HG02759 (cell line): ENCODE data around the gene BICRAL.
"Not testable (repeated sequence)": the region's sequence is repeated elsewhere in the genome, so short reads cannot be mapped to it uniquely, and the experiment has no call there.

Source experiments
- ATAC-seq: cut with Tn5 transposase; IDR thresholded peaks from one replicate; pipeline ENCODE4 v1.9.1; 2021; ENCODE audit warnings: mild to moderate bottlenecking, moderate library complexity; ENCODE audit not compliant: unreplicated experiment

BICRAL gene, protein sequence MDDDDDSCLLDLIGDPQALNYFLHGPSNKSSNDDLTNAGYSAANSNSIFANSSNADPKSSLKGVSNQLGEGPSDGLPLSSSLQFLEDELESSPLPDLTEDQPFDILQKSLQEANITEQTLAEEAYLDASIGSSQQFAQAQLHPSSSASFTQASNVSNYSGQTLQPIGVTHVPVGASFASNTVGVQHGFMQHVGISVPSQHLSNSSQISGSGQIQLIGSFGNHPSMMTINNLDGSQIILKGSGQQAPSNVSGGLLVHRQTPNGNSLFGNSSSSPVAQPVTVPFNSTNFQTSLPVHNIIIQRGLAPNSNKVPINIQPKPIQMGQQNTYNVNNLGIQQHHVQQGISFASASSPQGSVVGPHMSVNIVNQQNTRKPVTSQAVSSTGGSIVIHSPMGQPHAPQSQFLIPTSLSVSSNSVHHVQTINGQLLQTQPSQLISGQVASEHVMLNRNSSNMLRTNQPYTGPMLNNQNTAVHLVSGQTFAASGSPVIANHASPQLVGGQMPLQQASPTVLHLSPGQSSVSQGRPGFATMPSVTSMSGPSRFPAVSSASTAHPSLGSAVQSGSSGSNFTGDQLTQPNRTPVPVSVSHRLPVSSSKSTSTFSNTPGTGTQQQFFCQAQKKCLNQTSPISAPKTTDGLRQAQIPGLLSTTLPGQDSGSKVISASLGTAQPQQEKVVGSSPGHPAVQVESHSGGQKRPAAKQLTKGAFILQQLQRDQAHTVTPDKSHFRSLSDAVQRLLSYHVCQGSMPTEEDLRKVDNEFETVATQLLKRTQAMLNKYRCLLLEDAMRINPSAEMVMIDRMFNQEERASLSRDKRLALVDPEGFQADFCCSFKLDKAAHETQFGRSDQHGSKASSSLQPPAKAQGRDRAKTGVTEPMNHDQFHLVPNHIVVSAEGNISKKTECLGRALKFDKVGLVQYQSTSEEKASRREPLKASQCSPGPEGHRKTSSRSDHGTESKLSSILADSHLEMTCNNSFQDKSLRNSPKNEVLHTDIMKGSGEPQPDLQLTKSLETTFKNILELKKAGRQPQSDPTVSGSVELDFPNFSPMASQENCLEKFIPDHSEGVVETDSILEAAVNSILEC

DNA sequence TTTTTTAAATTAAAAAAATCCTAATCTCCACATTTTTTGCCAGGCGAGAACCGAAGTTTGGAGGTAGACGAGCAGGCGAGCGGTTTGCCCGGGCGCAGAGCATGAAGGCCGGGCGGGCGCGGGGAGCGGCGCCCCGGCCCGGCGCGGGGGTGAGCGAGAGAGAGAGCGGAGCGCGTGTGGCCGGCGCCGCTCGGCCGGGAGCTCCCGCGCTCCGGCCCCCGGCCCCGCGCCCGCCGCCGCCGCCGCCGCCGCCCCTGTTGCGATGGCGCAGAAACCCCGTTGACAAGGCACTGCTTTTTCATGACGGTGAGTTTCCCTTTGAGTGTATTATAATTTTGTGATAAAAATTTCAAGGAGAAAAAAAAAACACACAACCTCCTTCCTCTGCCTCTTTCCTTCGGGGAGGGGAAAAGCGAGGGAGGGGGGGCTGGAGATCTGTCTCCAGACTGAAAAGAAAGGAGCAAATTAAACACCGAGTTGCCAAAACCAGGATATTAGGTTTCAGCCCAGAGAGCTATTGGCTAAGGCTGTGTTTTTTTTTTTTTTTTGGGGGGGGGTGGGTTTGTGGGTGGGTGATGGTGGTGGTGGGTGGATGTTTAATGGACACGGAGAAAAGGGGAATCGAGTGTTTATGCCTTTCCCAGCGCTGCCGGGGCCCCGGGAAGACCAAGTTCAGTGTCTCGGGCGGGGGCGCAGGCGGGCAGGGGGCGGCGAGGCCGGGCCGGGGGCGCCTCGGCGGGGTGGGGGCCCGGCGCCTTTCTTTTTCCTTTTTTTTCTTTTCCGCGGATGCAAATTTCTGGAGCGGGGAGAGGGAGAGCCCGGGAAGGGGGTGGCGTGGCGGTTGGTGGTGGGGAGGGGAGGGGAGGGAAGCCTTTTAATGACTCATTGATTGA lies at the start of gene BICRAL:
TSS of gene BICRAL (plus strand) at position 257 of the 893 bp plus-strand sequence. CDS start 39,971 bp downstream, outside the sequence.
- ATAC-seq, result no peak

DNA sequence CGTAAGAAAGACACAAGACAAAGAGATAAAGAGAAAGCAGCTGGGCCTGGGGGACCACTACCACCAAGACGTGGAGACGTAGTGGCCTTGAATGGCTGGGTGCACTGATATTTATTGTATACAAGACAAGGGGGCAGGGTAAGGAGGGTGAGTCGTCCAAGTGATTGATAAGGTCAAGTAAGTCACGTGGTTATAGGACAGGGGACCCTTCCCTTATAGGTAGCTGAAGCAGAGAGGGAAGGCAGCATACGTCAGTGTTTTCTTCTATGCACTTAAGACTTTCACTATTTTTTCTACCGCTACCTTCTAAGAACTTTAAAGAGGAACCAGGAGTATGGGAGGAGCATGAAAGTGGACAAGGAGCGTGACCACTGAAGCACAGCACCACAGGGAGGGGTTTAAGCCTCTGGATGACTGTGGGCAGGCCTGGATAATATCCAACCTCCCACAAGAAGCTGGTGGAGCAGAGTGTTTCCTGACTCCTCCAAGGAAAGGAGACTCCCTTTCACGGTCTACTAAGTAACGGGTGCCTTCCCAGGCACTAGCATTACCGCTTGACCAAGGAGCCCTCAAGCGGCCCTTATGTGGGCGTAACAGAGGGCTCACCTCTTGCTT lies 47.9 kb upstream of the BICRAL start:
- ATAC-seq, result not testable (repeated sequence)

DNA sequence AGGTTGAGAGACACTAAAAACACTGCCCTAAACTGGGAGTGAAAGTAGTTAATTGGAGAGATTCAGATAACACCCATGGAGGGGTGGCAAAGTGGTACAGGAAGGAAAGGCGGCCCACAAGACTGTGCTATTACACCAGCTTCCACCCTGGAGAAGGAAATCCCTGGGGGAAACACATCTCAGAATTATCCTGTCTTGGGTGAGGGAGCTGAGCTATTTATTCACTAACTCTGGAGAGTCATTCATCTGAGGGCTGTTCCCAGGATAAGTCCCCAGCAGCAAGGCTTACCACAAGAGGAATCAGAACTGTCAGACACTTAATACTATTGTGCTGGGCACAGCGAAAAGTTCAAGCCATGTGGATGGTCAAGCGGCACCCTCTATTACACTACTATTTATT lies 45.9 kb upstream of the BICRAL start:
- ATAC-seq, result no peak

DNA sequence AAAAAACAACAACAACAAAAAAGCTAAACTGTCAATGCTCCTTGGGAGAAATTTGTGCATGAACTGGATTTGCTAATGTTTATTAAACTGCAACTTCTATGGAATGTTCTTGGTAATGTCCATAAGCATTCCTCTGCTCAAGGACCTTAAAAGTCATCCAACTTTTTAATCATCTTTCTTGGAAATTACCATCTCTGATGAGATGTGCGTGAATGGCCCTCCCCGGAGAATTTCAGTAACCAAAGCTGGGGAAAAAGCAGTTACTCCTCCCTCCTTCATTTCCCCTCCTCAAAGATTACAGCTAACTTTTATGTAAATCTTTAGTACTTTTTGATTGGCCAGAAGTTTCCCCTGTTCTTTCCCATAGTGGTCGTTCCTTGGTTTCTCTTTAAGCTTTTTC lies 41.1 kb upstream of the BICRAL start:
- ATAC-seq, result no peak

DNA sequence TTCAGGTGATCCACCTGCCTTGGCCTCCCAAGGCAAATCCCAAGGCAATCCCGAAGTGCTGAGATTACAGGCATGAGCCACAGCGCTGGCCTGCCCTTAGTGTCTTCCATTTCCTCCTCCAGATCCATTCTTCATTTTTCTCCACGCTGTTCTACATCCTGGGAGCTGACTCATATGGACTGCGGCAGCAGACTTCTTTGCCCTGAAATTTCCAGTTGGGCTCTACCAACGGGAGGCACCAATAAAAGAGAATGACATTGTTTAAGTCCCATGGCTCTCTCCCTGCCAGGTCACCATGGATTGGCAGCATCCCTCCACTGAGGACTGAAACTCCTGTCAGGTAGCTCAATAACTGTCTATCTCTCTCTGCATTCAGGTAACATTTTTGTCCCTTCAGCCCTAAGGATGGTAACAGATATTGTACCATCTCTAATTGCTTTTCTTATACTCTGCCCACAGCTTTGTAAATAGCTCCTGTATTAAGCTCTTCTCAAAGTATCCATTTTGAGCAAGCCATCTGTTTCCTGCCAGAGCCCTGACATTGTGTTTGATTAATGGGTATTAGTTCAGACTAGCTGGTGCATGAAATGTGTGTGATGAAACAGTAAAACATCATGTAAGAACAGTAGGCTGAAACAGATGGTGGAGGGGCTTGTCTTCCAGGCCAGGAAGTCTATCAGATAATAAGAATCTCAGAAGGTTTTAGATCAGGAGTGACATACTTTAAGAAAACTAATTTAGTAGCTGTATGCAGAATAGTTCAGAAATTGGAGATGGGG lies 39.5 kb upstream of the BICRAL start:
- ATAC-seq, result no peak

DNA sequence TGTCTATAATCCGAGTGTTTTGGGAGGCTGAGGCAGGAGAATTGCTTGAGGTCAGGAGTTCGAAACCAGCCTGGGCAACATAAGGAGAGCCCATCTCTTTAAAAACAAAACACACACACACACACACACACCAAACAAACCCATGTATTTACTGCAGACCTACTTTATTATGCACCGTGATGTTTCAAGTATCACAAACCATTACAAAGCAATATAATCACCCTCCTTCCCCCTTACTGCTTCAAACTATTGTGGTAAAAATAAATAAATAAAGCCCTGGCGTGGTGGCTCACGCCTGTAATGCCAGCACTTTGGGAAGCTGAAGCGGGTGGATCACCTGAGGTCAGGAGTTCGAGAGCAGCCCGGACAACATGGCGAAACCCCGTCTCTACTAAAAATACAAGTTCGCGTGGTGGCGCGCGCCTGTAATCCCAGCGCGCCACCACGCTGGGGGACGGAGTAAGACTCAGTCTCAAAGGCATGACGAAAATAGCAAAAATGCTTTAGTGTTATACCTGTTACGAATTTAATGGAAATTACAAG lies 37.4 kb upstream of the BICRAL start:
- ATAC-seq, result no peak

DNA sequence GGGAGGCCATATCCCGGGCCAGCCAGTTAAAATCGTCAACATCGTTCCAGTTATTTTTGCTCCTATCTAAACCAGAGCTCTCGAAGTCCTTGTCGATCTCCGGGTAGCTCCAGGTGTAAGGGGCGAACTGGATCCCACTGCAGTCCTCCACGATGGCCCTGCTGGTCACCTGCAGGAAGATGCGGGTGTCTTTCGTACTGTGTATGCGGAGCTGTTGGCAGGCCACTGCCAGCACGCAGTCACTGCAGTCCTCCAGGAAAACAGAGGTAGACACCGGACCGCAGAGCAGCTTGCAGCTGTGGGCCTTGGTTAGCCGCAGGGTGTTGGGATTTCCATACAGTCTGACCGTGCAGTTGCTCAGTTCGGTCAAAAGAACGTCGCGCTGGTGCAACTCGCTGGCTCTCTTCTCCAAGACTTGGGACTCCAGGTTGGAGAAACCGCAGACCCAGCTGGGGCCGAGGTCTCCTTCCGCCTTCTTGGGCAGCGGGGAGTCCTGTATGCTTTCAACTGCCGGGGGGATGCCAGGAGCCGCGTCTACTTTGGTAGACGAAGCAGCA lies 36.7 kb upstream of the BICRAL start:
- ATAC-seq, result no peak

DNA sequence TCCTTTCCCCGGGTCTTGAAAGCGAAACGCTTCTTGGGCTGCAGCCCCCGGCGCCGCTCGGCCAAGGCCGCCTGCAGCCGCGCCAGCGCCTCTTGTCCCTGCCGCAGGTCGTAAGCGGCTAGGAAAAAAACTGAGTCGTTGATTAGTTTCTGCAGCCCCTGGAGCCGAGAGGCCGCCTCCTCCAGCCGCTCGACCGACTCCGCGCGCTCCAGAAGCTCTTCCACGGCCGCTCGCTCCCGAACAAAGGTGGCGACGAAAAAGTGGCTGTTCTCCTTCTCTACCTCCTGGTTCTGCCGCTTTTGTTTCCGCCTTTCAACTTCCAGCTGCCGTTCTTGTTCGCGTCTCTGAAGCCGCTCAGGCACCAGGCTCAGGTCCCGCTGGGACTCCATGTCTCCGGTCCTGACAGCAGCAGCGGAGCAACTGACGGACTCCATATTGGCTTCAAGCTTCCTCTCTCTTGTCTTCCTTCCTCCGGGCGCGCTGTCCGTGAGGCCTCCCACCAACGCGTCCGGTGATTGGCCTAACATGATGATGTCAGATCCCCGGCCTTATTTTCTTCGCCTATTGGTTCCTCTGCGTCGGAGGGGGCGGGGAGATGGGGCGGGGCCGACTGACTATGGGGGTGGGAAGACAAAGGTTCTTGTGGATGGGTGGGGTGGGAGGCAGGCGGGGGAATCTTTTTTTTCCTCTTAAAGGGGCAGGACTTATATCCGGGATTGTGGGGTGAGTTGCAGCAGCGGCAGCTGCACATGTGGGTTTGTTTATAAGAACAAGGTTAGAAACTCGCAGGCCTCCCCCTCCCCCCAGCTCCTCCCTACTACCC lies 36.0 kb upstream of the BICRAL start, which contains the start of gene TBCC:
TSS of gene TBCC (minus strand) at position 464 of the 823 bp plus-strand sequence. CDS start at position 434, 30 bp downstream.
- peak; percentile 75 for ATAC-seq

DNA sequence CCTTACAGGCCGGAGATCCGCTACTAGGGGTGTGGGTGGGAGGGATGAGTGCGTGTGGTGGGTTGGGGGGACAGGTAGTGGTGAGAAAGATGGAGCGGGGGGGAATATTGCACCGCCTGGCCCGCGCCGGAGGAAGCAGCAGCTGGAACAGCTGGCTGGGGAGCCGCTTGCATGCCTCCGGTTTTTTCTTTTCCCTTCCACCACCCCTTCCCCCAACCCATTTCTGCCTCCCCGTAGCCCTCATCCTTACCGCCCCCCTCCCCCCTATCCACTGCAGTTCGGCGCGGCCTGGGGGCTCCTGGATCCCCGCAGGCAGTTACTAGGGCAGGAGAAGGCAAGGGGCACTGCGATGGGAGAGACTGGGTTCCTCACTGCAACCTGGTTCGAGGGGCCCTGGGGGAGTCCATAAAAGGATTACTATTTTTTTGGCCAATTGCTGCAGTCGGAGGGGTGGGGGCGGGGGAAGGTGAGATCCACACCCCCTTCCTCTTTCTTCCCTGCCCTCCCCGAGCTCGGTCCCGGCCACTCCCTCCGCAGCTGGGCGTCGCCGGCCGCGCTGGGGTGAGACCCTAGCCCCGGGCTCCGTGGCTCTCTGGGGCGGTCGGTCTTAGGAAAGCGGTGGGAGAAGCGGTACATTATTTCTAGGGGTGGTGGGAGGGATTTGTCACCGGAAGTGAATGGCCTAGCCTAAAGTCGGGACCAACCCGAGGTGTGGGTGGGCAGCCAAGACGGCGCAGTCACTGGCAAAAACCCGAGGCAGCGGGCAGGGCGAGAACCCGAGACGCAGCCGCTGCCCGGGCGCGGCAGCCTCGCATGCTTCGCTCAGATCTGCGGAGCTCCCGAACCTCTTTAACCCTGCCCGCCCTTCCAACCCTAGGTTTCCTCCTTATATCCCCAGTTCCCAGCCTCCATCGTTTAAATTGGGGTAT lies 35.1 kb upstream of the BICRAL start:
- ATAC-seq, result peak; percentile 67

DNA sequence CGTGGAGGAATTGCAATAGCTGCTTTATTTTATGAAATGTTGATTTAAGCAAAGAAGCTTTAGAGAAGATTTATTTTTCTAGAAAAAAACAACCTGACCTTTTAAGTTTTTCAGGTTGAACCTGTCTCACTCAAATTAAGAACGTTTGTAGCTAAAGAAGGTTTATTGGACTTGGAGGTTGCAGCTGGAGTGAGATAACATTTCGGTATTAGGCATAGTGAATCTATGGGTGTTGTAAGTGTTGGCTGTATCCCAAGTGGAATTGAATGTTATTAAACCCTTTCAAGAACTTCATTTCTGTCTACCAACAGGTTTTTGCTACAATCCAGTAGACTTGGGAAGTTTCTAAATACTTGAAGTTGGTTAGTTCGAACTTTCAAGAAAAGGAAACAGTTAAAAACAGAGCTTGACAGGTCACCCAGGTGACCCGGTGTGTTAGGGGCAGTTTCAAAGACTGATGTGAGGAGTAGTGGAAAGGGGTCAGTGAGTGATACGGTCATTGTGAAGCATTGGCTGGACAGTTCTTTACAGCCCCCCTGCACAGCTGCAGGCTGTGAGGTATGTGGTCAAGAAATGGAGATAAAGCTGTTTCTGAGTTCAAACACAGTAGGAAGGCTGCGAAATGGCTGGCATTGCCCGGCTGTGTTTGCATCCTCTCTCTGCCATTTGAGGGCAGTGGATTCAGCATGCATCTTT lies 33.5 kb upstream of the BICRAL start:
- no peak for ATAC-seq

DNA sequence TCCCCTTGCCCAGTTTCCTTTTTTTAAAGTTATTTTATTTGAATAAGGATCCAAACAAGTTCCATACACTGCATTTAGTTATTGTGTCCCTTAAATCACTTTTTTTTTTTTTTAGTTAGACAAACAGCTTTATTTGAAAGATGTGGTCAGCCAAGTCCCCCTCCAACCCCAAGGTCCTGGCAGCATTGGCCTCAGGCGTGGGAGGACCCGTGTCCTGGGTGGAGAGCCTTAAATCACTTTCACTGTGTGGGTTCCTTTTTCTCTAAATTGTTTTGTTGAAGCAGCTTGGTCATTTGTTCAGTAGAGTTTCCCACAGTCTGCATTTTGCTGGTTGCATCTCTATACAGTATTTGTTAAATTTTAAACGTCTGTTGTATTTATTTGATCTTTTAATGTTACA lies 30.8 kb upstream of the BICRAL start:
- ATAC-seq, result no peak

DNA sequence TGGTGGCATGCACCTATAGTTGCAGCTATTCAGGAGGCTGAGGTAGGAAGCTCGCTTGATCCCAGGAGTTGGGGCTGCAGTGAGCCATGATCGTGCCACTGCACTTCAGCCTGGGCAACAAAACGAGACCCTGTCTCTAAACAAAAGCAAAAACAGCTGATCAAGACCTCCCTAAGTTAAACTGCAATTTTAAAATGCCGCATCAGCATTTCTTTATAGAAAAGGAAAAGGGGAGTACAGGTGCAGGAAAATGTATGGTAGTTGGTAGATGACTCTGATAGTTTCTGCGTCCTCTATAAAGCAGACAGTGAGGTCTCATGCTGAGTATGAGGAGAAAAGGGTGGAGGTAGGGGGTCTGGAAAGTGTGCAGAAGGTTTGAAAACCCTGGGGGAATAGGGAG lies 27.1 kb upstream of the BICRAL start:
- no peak for ATAC-seq

DNA sequence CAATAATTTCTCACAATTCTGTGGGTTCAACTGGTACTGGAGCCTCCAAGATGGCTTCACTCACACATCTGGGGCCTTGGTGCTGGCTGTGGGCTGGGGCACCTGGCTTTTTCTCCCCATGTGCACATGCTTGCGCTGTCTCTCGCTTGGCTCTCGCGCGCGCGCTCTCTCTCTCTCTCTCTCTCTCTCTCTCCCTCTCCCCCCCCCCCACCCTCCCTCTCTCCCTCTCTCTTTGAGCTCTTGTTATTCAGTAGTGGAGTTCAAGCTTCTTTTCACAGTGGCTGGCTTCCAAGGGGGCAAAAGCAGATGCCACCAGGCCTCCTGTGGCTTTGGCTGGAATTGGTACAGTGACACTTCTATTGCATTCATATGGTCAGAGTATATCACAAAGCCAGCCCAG lies 25.1 kb upstream of the BICRAL start:
- no peak for ATAC-seq

DNA sequence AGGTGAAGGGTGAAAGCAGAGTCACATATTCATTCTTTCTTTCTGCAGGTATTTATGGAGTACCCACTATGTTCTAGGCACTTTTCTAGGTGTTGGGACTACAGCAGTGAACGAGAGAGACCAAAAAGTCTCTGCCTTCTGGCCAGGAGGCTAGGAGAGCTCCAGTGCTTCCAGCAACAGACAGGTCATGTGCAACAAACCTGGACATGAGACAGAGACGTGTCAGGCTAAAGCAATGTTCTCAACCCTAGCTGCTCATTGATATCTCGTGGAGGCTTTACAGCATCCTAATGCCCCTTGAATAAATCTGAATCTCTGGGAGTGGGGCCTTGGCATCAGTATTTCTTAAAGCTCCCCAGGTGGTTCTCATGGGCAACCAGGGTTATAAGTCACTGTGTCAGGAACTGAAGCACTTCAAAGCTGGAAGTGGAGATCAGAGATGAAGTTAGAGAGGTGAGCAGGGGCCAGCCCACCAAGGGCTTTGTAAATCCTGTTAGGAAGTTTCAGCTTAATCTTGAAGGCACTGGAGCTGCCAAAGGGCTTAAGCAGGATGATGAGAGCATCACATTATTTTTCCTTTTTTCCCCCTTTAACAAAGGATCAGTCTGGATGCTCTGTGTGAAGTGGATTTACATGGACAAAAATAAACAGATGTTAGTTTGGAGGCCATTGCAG lies 23.0 kb upstream of the BICRAL start:
- no peak for ATAC-seq

DNA sequence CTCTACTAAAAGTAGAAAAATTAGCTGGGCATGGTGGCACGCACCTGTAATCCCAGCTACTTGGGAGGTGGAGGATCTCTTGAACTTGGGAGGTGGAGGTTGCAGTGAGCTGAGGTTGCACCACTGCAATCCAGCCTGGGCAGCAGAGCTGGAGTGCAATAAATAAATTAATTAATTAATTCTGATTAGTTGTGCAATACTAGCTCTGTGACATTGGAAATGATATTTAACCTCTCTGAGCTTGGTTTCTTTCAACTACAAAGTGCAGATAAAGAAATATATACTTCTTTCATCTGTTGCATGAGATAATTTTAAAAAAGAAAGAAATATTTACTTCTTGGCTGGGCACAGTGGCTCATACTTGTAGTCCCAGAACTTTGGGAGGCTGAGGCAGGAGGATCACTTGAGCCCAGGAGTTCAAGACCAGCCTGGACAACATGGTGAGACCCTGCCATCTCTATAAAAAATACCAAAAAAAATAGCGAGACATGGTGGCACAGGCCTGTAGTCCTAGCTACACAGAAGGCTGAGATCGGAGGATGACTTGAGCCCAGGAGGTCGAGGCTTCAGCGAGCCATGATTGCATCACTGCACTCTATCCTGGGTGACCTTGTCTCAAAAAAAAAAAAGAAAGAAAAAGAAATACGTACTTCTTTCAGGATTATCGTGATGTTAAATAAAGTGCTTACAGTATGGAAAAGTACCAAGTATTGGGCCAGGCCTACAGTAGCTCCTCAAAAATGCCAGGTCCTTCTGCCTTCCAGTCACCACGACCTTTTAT lies 20.4 kb upstream of the BICRAL start:
- no peak for ATAC-seq
